K562 (cell line): ENCODE measurements around the gene ACP6. TPM values are rescaled to one million over a fixed set of nuclear protein-coding genes. Genes with fewer than 3 reads are reported as not detected.
A peak's percentile ranks its signal among the peaks of the same experiment; 100 is the strongest.

Source experiments
- ATAC-seq: fragments of 200-7000 bp; cut with Tn5 transposase; 3 replicates; pipeline ENCODE4 v1.9.1; 2020; ENCODE audit warnings: moderate library complexity
- BruUV-seq: library from RNA; stranded (reverse); fragments of 400-500 nt; replicated peaks from 2 replicates; lab custom pipeline; 2021; lab: Mats Ljungman, UMichigan
- CTCF ChIA-PET: fragments of 300-600 bp; formaldehyde crosslinking; extraction: SDS; loops from one replicate; lab custom pipeline; 2021; ENCODE audit warnings: low intra/inter-chr PET ratio; lab: Yijun Ruan, JAX
- POLR2A ChIA-PET: fragments of 300-600, 350-650 bp; sonication (Branson Sonifier 250); formaldehyde crosslinking; extraction: SDS; loops from one replicate; lab custom pipeline; 2021; ENCODE audit warnings: antibody characterized with exemption, inconsistent platforms; lab: Yijun Ruan, JAX
- DNase-seq, 4 experiments: peaks; one replicate each; pipeline versions ENCODE4 v3.0.0 to v3.0.0-alpha.2; 2011 to 2018; ENCODE audit warnings: low spot score in 3 of 4, mixed read lengths in 3 of 4; ENCODE audit errors: extremely low read depth in 1 of 4
- FAIRE-seq: peaks from 2 replicates; lab custom pipeline; 2011; peaks lifted over from hg19 to GRCh38; lab: Jason Lieb, UNC
- H2AFZ ChIP-seq: 2 replicates; pipeline ENCODE4 v1.6.0; 2011; ENCODE audit warnings: low read depth, low read length, control low read depth, inconsistent platforms
- H3K27ac ChIP-seq: fragments of 200-600 bp; 3 replicates; pipeline ENCODE4 v1.8.0; 2011; ENCODE audit warnings: low read depth, mild to moderate bottlenecking, control low read depth, inconsistent platforms, low read length, moderate library complexity, mixed read lengths; ENCODE audit errors: extremely low read depth
- H3K27me3 ChIP-seq, 2 experiments: fragments of 300-600 bp in 1 of 2; 2 replicates in 1 of 2; 3 replicates in 1 of 2; pipeline versions ENCODE4 v1.6.0 to v1.8.0; 2011; ENCODE audit warnings: inconsistent platforms in 2 of 2, low read length in 2 of 2, mild to moderate bottlenecking in 1 of 2, mixed read lengths in 1 of 2, moderate library complexity in 1 of 2; ENCODE audit not compliant: control insufficient read depth in 2 of 2, insufficient read depth in 2 of 2
- H3K36me3 ChIP-seq: fragments of 300-600 bp; 3 replicates; pipeline ENCODE4 v1.8.0; 2011; ENCODE audit warnings: mild to moderate bottlenecking, low read length, inconsistent platforms; ENCODE audit not compliant: control insufficient read depth, insufficient read depth
- H3K4me1 ChIP-seq, 2 experiments: fragments of 200-600 bp in 1 of 2; replicated peaks in 1 of 2; 2 replicates in 1 of 2; 3 replicates in 1 of 2; pipeline versions ENCODE4 v1.5.1 to v1.8.0; 2011; ENCODE audit warnings: inconsistent platforms in 2 of 2, low read length in 2 of 2, mild to moderate bottlenecking in 1 of 2, mixed read lengths in 1 of 2, moderate library complexity in 1 of 2; ENCODE audit not compliant: control insufficient read depth in 2 of 2, insufficient read depth in 2 of 2
- H3K4me2 ChIP-seq: 2 replicates; pipeline ENCODE4 v1.6.1; 2011; ENCODE audit warnings: low read length, control low read depth, inconsistent platforms, mixed read lengths; ENCODE audit not compliant: insufficient read depth
- H3K4me3 ChIP-seq: fragments of 200-600 bp; sonication (generic), shearing (Covaris generic); 2 replicates; pipeline ENCODE4 v1.5.1; 2016; ENCODE audit warnings: control low read depth, inconsistent platforms
- H3K79me2 ChIP-seq: fragments of 200-600 bp; 3 replicates; pipeline ENCODE4 v1.8.0; 2011; ENCODE audit warnings: low read length, inconsistent platforms; ENCODE audit not compliant: control insufficient read depth, insufficient read depth
- H3K9ac ChIP-seq, 2 experiments: 2 replicates each; pipeline versions ENCODE4 v1.6.0 to v1.6.1; 2011; ENCODE audit warnings: low read depth in 2 of 2, low read length in 2 of 2, control low read depth in 1 of 2, inconsistent platforms in 1 of 2, mild to moderate bottlenecking in 1 of 2, mixed read lengths in 1 of 2; ENCODE audit not compliant: insufficient read depth in 1 of 2
- H3K9me1 ChIP-seq: one replicate; pipeline ENCODE4 v1.6.0; 2011; ENCODE audit warnings: inconsistent platforms, mild to moderate bottlenecking, low read length, moderate library complexity; ENCODE audit not compliant: control insufficient read depth, insufficient read depth
- H3K9me3 ChIP-seq: replicated peaks from 2 replicates; pipeline ENCODE4 v1.5.1; 2011; ENCODE audit warnings: low read depth, low read length, inconsistent platforms; ENCODE audit not compliant: control insufficient read depth, insufficient read depth
- H4K20me1 ChIP-seq: replicated peaks from 2 replicates; pipeline ENCODE4 v1.6.1; 2011; ENCODE audit warnings: low read length, inconsistent platforms, mixed read lengths; ENCODE audit not compliant: control insufficient read depth, insufficient read depth
- CREB5 ChIP-seq: fragments of 250-450 bp; sonication (Bioruptor Pico); IDR thresholded peaks from 2 replicates; pipeline ENCODE4 v1.5.0; 2020; ENCODE audit warnings: mild to moderate bottlenecking
- E2F5 ChIP-seq: sonication (generic); formaldehyde crosslinking; IDR thresholded peaks from 2 replicates; pipeline ENCODE4 v1.8.0; 2022; ENCODE audit warnings: mild to moderate bottlenecking, missing genetic modification reagents
- ELK3 ChIP-seq: fragments of 450-650 bp; formaldehyde crosslinking; IDR thresholded peaks from 2 replicates; pipeline ENCODE4 v1.4.0; 2020; ENCODE audit warnings: mild to moderate bottlenecking
- FIP1L1 ChIP-seq: fragments of 200-400 bp; formaldehyde crosslinking; IDR thresholded peaks from 2 replicates; pipeline ENCODE4 v1.6.1; 2018; ENCODE audit warnings: mild to moderate bottlenecking, low read depth, low read length; ENCODE audit not compliant: poor library complexity, severe bottlenecking
- ILF3 ChIP-seq: fragments of 450-650 bp; IDR thresholded peaks from 2 replicates; pipeline ENCODE4 v1.6.1; 2018; ENCODE audit warnings: antibody characterized with exemption, mild to moderate bottlenecking, moderate library complexity, borderline replicate concordance
- KHSRP ChIP-seq: fragments of 450-650 bp; IDR thresholded peaks from 2 replicates; pipeline ENCODE4 v1.6.1; 2017
- MED1 ChIP-seq: sonication (generic); formaldehyde crosslinking; IDR thresholded peaks from 2 replicates; pipeline ENCODE4 v1.8.1; 2023; ENCODE audit warnings: missing genetic modification reagents, borderline replicate concordance
- NBN ChIP-seq: fragments of 450-650 bp; IDR thresholded peaks from 2 replicates; pipeline ENCODE4 v1.6.1; 2016; ENCODE audit warnings: low read depth, mild to moderate bottlenecking
- NR4A1 ChIP-seq, 2 experiments: fragments of 250-450 bp in 1 of 2; fragments of 450-650 bp in 1 of 2; sonication (Bioruptor Pico) in 1 of 2; IDR thresholded peaks; 2 replicates each; pipeline versions ENCODE4 v1.4.0 to v1.6.1; 2016 to 2020; ENCODE audit warnings: mild to moderate bottlenecking in 2 of 2, missing compliant biosample characterization in 1 of 2, missing genetic modification characterization in 1 of 2, moderate library complexity in 1 of 2
- RBM25 ChIP-seq: fragments of 200-400 bp; formaldehyde crosslinking; IDR thresholded peaks from 2 replicates; pipeline ENCODE4 v1.6.1; 2018; ENCODE audit warnings: low read length, low read depth, moderate library complexity; ENCODE audit not compliant: severe bottlenecking
- TOE1 ChIP-seq, 2 experiments: fragments of 450-650 bp in 1 of 2; sonication (generic) in 1 of 2; formaldehyde crosslinking in 1 of 2; IDR thresholded peaks; 2 replicates each; pipeline versions ENCODE4 v1.7.1 to v1.8.0; 2016 to 2022; ENCODE audit warnings: borderline replicate concordance in 2 of 2, mild to moderate bottlenecking in 2 of 2, antibody characterized with exemption in 1 of 2, inconsistent platforms in 1 of 2, low read depth in 1 of 2, missing genetic modification reagents in 1 of 2, moderate library complexity in 1 of 2
- XRCC3 ChIP-seq: fragments of 450-650 bp; IDR thresholded peaks from 2 replicates; pipeline ENCODE4 v1.6.1; 2017; ENCODE audit warnings: mild to moderate bottlenecking, moderate library complexity
- ZNF184 ChIP-seq: sonication (generic); formaldehyde crosslinking; IDR thresholded peaks from 2 replicates; pipeline ENCODE4 v1.5.0; 2020; ENCODE audit warnings: missing genetic modification reagents
- ZNF263 ChIP-seq: sonication (generic); formaldehyde crosslinking; IDR thresholded peaks from 2 replicates; pipeline ENCODE4 v1.8.0; 2022; ENCODE audit warnings: mild to moderate bottlenecking, missing genetic modification reagents, borderline replicate concordance
- ZNF583 ChIP-seq: fragments of 250-450 bp; sonication (Bioruptor Pico); IDR thresholded peaks from 2 replicates; pipeline ENCODE4 v1.4.0; 2020
- ZNF639 ChIP-seq, 2 experiments: fragments of 200-800 bp in 1 of 2; sonication (Bioruptor generic) in 1 of 2; sonication (generic) in 1 of 2; formaldehyde crosslinking in 1 of 2; IDR thresholded peaks in 1 of 2; conservative IDR thresholded peaks in 1 of 2; 2 replicates each; pipeline versions ENCODE4 v1.5.0 to v1.6.1; 2016 to 2020; ENCODE audit warnings: missing compliant biosample characterization in 1 of 2, missing genetic modification characterization in 1 of 2, missing genetic modification reagents in 1 of 2
- WGBS: fragments of 100-300 bp; shearing (Covaris generic); methylation state at CpG from one replicate; pipeline ENCODE4 v1.1.6; 2016; ENCODE audit warnings: low coverage, mixed read lengths; ENCODE audit not compliant: insufficient coverage; ENCODE audit errors: missing lambda C conversion rate; 5-methylcytosine and 5-hydroxymethylcytosine counted together
- in situ Hi-C: fragments of 300-500 bp; cut with MboI; formaldehyde crosslinking; loops from 4 replicates; pipeline ENCODE4 v1.15.0; 2018; ENCODE audit warnings: inconsistent platforms, mixed read lengths
- intact Hi-C: fragments of 100-400 bp; cut with micrococcal nuclease; formaldehyde crosslinking; loops from 2 replicates; pipeline ENCODE4 v1.14.2; 2022
- polyA plus RNA-seq, 8 experiments: library from polyadenylated mRNA; depleted of rRNA in 4 of 8; stranded (reverse) in 5 of 8; unstranded in 3 of 8; fragments of >200 nt; fragmentation: Nextera tagmentation in 2 of 8; fragmentation: Illumina TruSeq in 1 of 8; extraction: Ambion mirVana in 2 of 8; extraction: Trizol in 1 of 8; gene quantifications; 2 replicates each; pipeline versions ENCODE4 v1.2.1 to v1.2.3, GENCODE V29; 2011 to 2014; ENCODE audit warnings: inconsistent platforms in 1 of 8, missing spikeins in 1 of 8
- total RNA-seq, 7 experiments: library from RNA; depleted of rRNA in 6 of 7; stranded (reverse); fragments of >200 nt in 6 of 7; fragmentation: Illumina TruSeq in 2 of 7; extraction: Trizol in 2 of 7; gene quantifications; 2 replicates each; pipeline versions ENCODE4 v1.2.1 to v1.2.3, GENCODE V29; 2011 to 2021; ENCODE audit warnings: low replicate concordance in 1 of 7

ACP6 gene
- total and polyA plus RNA-seq, 9 of the 15 experiments (the other 6 are each of a cell fraction or from before 2014, with no cell fraction given) = 0.05 to 1.4 (median 0.49) TPM

- ChIA-PET POLR2A (no interaction called here), CTCF (no interaction called here)
- intact Hi-C loops (no loop called here), in situ Hi-C loops (loop anchor here (10.0 kb wide), 1 partner anchor 165 kb away; no protein-coding TSS in a partner anchor)
- Histone ChIP-seq H2AFZ (no peak overlapping the region), H3K27ac (no peak overlapping the region), H3K4me2 (no peak overlapping the region), H4K20me1 (peaks cover 6% of the 10 kb centered on the region; the same call in 1 of the 2 replicates), H3K4me3 (no peak overlapping the region), H3K79me2 (no peaks in the 10 kb centered on the region), H3K27me3 (peaks cover 0 to 38% of the 10 kb centered on the region in 2 experiments; a peak in 3 of 5 replicates), H3K9me3 (no peaks in the 10 kb centered on the region), H3K9me1 (no peaks in the 10 kb centered on the region), H3K4me1 (no peaks in the 10 kb centered on the region), H3K9ac (no peak overlapping the region), H3K36me3 (no peaks in the 10 kb centered on the region)
- WGBS = 4% methylated on average over 7 of the region's 7 CpGs
- no peak for ATAC-seq
- BruUV-seq = no TSS peak
- no peak for DNase-seq
- peak; percentile 37 for FAIRE-seq
- no peak for TF ChIP-seq TOE1 (IDR thresholded peaks at IDR 0.05; ENCODE audit: borderline replicate concordance)
- TF ChIP-seq TOE1 (CRISPR knock-in tag; IDR thresholded peaks at IDR 0.05; ENCODE audit: borderline replicate concordance, low read depth) = no peak
- TF ChIP-seq ILF3 = no peak
- no peak for TF ChIP-seq E2F5 (CRISPR knock-in tag)
- no peak for TF ChIP-seq ZNF583 (CRISPR knock-in tag)
- TF ChIP-seq ZNF639 (CRISPR knock-in tag; conservative IDR thresholded peaks at IDR 0.05 in 1 of 2, IDR thresholded peaks at IDR 0.05 in 1 of 2) = 0 out of 4 replicates have a peak, but pooled peaks of 1 of the 2 experiments have one; percentile 39
- TF ChIP-seq XRCC3 = no peak
- TF ChIP-seq CREB5 (CRISPR knock-in tag) = no peak
- TF ChIP-seq RBM25 = no peak
- TF ChIP-seq NR4A1 (CRISPR knock-in tag; IDR thresholded peaks at IDR 0.05) = no peak
- TF ChIP-seq NR4A1 (tag; IDR thresholded peaks at IDR 0.05) = 0 out of 2 replicates have a peak, but pooled peaks have one; percentile 39
- no peak for TF ChIP-seq ZNF184 (CRISPR knock-in tag)
- TF ChIP-seq ZNF263 (CRISPR knock-in tag) = no peak
- no peak for TF ChIP-seq KHSRP
- no peak for TF ChIP-seq NBN
- no peak for TF ChIP-seq FIP1L1
- TF ChIP-seq ELK3 (CRISPR knock-in tag) = no peak
- no peak for TF ChIP-seq MED1 (CRISPR knock-in tag)
Observed at GRCh38 chr1:147719711-147720225, 49.4 kb upstream of the ACP6 start.
